C4-2B (cell line): Measurements from ENCODE around the gene CMTM3.
"Not testable (repeated sequence)": the region's sequence is repeated elsewhere in the genome, so short reads cannot be mapped to it uniquely, and the experiment has no call there.

Source experiments
- H3K27ac ChIP-seq: fragments of 450-650 bp; 2 replicates; pipeline ENCODE4 v1.5.1; 2017
- ZFX ChIP-seq: fragments of 450-650 bp; IDR thresholded peaks from 2 replicates; pipeline ENCODE4 v1.6.1; 2017
- TF ChIP-seq, protein P1 (sequence below): fragments of 450-650 bp; conservative IDR thresholded peaks from 2 replicates; pipeline ENCODE4 v1.5.1; 2017; ENCODE audit warnings: mild to moderate bottlenecking

CMTM3 gene

GRCh38 chr16:66619534-66620428 is 15.3 kb downstream of the CMTM3 start:
- no peak overlapping the region for H3K27ac ChIP-seq
- TF ChIP-seq, protein P1, sequence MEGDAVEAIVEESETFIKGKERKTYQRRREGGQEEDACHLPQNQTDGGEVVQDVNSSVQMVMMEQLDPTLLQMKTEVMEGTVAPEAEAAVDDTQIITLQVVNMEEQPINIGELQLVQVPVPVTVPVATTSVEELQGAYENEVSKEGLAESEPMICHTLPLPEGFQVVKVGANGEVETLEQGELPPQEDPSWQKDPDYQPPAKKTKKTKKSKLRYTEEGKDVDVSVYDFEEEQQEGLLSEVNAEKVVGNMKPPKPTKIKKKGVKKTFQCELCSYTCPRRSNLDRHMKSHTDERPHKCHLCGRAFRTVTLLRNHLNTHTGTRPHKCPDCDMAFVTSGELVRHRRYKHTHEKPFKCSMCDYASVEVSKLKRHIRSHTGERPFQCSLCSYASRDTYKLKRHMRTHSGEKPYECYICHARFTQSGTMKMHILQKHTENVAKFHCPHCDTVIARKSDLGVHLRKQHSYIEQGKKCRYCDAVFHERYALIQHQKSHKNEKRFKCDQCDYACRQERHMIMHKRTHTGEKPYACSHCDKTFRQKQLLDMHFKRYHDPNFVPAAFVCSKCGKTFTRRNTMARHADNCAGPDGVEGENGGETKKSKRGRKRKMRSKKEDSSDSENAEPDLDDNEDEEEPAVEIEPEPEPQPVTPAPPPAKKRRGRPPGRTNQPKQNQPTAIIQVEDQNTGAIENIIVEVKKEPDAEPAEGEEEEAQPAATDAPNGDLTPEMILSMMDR = no peak

DNA sequence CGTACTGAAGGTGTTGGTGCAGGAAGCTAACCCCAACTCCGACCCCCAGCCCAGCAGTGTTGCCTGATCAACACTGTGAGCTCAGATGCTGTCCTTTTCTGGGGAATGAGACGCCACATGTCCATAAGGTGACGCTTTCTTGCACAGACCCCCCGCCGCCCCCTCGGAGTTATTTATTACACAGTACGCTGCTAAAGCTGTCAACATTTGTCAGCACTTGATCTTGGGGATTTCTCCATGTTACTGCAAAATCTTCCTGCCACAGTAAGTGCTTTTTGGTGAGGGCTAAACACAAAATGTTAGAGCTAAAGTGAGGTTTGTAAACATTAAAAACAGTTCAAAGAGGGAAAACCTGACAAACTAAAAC is 15.9 kb downstream of the CMTM3 start:
- no peak overlapping the region for H3K27ac ChIP-seq
- no peak for TF ChIP-seq ZFX
- TF ChIP-seq, protein P1 = no peak

GRCh38 chr16:66621973-66622372 is 17.5 kb downstream of the CMTM3 start:
- TF ChIP-seq, protein P1 = no peak
- no peak for TF ChIP-seq ZFX
- H3K27ac ChIP-seq = no peak overlapping the region

DNA sequence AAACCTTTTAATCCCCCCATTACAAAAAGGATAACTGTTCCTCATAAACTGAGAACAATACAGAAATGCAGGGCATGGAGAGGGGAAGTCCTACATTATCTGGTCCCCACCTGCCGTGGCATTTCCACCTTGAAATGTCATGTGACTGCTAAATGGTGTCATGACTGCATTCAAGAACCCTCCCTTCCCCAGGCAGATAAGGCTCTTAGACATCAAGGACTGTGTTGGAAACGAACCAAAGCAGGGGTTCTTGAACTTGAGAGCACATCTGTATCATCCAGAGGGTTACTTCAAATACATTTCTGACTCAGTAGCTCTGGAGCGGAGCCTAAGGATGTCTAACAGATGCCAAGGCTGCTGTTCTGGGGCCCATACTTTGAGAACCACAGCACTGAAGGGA is 18.4 kb downstream of the CMTM3 start:
- TF ChIP-seq, protein P1 = no peak
- no peak for TF ChIP-seq ZFX
- H3K27ac ChIP-seq = no peak overlapping the region

GRCh38 chr16:66623755-66624154 is 19.3 kb downstream of the CMTM3 start:
- H3K27ac ChIP-seq = no peak overlapping the region
- TF ChIP-seq ZFX = no peak
- TF ChIP-seq, protein P1 = no peak

- not testable (repeated sequence) for H3K27ac ChIP-seq
Measured at GRCh38 chr16:66627611-66628378, 23.3 kb downstream of the CMTM3 start.

- H3K27ac ChIP-seq = no peak overlapping the region
- TF ChIP-seq ZFX = no peak
Measured at GRCh38 chr16:66629856-66630255, 25.4 kb downstream of the CMTM3 start.

DNA sequence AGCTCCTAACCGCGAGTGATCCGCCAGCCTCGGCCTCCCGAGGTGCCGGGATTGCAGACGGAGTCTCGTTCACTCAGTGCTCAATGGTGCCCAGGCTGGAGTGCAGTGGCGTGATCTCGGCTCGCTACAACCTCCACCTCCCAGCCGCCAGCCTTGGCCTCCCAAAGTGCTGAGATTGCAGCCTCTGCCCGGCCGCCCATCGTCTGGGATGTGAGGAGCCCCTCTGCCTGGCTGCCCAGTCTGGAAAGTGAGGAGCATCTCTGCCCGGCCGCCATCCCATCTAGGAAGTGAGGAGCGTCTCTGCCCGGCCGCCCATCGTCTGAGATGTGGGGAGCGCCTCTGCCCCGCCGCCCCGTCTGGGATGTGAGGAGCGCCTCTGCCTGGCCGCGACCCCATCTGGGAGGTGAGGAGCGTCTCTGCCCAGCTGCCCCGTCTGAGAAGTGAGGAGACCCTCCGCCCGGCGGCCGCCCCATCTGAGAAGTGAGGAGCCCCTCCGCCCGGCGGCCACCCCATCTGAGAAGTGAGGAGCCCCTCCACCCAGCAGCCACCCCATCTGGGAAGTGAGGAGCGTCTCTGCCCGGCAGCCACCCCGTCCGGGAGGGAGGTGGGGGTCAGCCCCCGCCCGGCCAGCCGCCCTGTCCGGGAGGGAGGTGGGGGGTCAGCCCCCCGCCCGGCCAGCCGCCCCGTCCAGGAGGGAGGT is 26.2 kb downstream of the CMTM3 start:
- not testable (repeated sequence) for H3K27ac ChIP-seq

DNA sequence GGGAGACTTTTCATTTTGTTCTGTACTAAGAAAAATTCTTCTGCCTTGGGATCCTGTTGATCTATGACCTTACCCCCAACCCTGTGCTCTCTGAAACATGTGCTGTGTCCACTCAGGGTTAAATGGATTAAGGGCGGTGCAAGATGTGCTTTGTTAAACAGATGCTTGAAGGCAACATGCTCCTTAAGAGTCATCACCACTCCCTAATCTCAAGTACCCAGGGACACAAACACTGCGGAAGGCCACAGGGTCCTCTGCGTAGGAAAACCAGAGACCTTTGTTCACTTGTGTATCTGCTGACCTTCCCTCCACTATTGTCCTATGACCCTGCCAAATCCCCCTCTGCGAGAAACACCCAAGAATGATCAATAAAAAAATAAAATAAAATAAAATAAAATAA is 27.1 kb downstream of the CMTM3 start:
- not testable (repeated sequence) for H3K27ac ChIP-seq
